GM15510 (cell line): ENCODE results near the gene SYNJ2.

Experiments used
- POLR2A ChIP-seq: IDR thresholded peaks from 3 replicates; pipeline ENCODE4 v1.6.1; 2011; ENCODE audit warnings: borderline replicate concordance; ENCODE audit not compliant: insufficient read length; ENCODE audit errors: extremely low read depth

The SYNJ2 gene

GRCh38 chr6:157975456-157975855 lies 6.2 kb upstream of the SYNJ2 start:
- no peak for TF ChIP-seq POLR2A

- TF ChIP-seq POLR2A: no peak
These were observed 5.1 kb upstream of the SYNJ2 start for GRCh38 chr6:157976345-157977175.

DNA sequence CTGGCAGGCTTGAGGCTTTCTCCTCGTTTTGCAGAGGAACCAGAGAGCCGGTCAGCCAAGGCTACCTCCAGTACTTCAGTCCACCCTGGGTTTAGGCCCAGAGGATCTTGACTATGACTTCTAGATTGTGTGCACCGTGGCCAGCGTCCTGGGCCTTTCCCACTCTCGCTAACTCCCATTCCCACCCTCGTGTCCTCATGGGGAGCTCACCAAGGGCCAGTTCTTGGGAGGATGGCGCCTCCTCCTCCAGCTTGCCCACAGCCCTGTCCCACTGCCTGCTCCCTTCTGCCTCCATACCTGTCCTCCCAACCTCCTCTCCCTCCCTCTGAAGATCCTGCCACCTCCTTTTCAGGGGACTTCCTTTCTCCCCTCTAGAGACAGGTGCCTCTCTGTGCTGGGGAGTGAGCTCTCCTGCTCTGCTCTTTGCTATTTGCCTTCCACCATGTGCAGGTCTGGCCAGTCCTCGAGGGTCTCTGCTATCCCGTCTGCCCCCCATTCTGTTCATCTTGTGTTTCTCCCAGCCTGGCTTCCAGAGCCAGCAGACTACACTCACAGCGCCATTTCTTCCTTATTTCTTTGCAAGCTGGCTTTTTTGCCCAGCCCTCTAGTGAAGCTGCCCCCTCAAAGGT lies 4.4 kb upstream of the SYNJ2 start:
- no peak for TF ChIP-seq POLR2A

GRCh38 chr6:157978021-157978783 lies 3.5 kb upstream of the SYNJ2 start:
- no peak for TF ChIP-seq POLR2A

- no peak for TF ChIP-seq POLR2A
These were observed 1.2 kb upstream of the SYNJ2 start for GRCh38 chr6:157980288-157981131.

- TF ChIP-seq POLR2A: no peak
These were observed 600 bp upstream of the SYNJ2 start for GRCh38 chr6:157981132-157981394.

DNA sequence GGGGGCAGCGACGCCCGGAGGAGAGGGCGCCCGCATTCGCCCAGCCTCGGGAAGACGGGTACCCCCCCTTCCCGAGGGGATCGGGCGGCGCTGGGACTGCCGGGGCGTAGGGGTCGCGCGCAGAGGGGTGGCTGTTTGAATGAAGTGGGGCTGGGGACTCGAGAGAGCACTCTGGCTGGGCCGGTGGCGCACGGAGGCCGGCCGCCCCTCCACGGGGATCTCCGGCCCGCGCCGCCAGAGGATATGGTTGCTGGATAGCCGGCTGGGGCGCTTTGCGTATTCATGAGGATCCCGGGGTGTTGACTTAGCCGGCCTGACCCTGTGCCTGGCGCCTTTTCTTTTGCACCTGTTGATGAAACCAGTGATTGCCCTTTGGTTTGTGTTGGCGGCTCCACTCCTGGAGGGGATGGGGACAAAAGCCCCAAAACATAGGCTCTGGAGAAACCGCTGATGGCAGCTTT lies 469 bp downstream of the SYNJ2 start:
- TF ChIP-seq POLR2A: no peak

- TF ChIP-seq POLR2A: no peak
These were observed 1.1 kb downstream of the SYNJ2 start for GRCh38 chr6:157982563-157983405.

- no peak for TF ChIP-seq POLR2A
These were observed 1.9 kb downstream of the SYNJ2 start for GRCh38 chr6:157983406-157984119.

GRCh38 chr6:157984128-157984527 lies 2.5 kb downstream of the SYNJ2 start:
- TF ChIP-seq POLR2A: no peak

DNA sequence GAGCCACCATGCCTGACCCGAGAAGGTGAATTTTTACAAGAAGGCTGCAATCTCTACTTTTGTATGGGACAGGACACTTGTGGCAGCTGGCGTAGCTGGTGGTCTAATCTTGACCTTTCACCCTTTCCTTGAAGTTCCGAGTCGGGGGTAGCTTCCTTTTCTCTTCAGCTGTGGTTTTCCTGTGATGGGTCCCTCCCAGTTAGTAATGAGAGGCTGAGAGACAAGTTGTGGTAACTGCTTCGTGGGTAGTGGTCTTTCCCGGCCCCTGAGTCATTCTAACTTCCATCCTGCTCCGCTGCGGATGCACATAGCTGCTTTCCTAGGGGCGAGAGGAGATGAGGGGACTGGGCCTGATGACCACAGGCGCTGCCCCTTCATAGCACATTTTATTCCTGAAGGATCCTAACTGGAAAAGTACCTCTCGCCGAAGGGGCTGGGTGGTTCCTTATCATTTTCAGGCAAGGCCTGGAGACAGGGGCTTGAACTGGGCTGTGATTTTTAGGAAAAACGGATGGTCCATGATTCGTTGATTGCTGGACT lies 3.1 kb downstream of the SYNJ2 start:
- no peak for TF ChIP-seq POLR2A

- no peak for TF ChIP-seq POLR2A
These were observed 3.9 kb downstream of the SYNJ2 start for GRCh38 chr6:157985378-157986155.
